ENCODE data around the gene ENTPD8. TPM values are rescaled to one million over a fixed set of nuclear protein-coding genes. Genes with fewer than 3 reads are reported as not detected.

Gene ENTPD8
- total RNA-seq, 4 donors from 2014 or later, result 0.57 TPM; not detected in 3

GRCh38 chr9:137484551-137485315 is 43.6 kb upstream of the ENTPD8 start:
- Histone ChIP-seq H3K4me1 (peaks cover 0 to 12% (median 0%) of the 10 kb centered on the region in 3 donors), H3K27ac (no peak overlapping the region), H3K27me3 (no peaks in the 10 kb centered on the region), H3K9me3 (no peaks in the 10 kb centered on the region), H3K36me3 (peaks cover 0 to 32% of the 10 kb centered on the region in 2 donors), H3K4me3 (no peak overlapping the region)
- ATAC-seq, result no peak
- 100% methylated on average over 2 of the region's 27 CpGs for WGBS, 2 donors (ENCODE audit: low coverage in 1 of 2)
- TF ChIP-seq EP300 (IDR thresholded peaks at IDR 0.05) (no peak), POLR2A (IDR thresholded peaks at IDR 0.05) (no peak), POLR2AphosphoS5 (IDR thresholded peaks at IDR 0.05) (no peak), CTCF (IDR thresholded peaks at IDR 0.05) (no peak)

GRCh38 chr9:137482094-137482781 is 41.1 kb upstream of the ENTPD8 start:
- 69 to 97% methylated on average over 6 to 13 of the region's 26 CpGs for WGBS, 2 donors (ENCODE audit: low coverage in 1 of 2)

GRCh38 chr9:137480686-137481683 is 39.8 kb upstream of the ENTPD8 start:
- Histone ChIP-seq H3K4me1 (peaks cover 0 to 12% (median 0%) of the 10 kb centered on the region in 3 donors), H3K27me3 (no peaks in the 10 kb centered on the region), H3K36me3 (peaks cover 0 to 28% of the 10 kb centered on the region in 2 donors), H3K27ac (peak overlapping the region in 2 of 4 donors; percentile 52 to 72), H3K4me3 (no peak overlapping the region), H3K9me3 (peaks cover 0 to 7% (median 0%) of the 10 kb centered on the region in 3 donors)
- 60 to 90% methylated on average over 1 to 11 of the region's 38 CpGs for WGBS, 2 donors (ENCODE audit: low coverage in 1 of 2)
- ATAC-seq, result no peak
- no peak for TF ChIP-seq POLR2AphosphoS5 (IDR thresholded peaks at IDR 0.05)
- TF ChIP-seq CTCF (IDR thresholded peaks at IDR 0.05), result no peak
- TF ChIP-seq EP300 (IDR thresholded peaks at IDR 0.05), result no peak
- TF ChIP-seq POLR2A (IDR thresholded peaks at IDR 0.05), result no peak

More at GRCh38 chr9:137482094-137482781, 41.1 kb upstream of the ENTPD8 start:
- peaks cover 0 to 12% (median 0%) of the 10 kb centered on the region in 3 donors for H3K4me1 ChIP-seq
- ATAC-seq, result peak; percentile 78
- H3K27me3 ChIP-seq, result no peaks in the 10 kb centered on the region
- H3K4me3 ChIP-seq, result no peak overlapping the region
- peaks cover 0 to 28% of the 10 kb centered on the region in 2 donors for H3K36me3 ChIP-seq
- no peaks in the 10 kb centered on the region for H3K9me3 ChIP-seq
- peak overlapping the region in 3 of 4 donors; percentile 25 to 72 (median 52) for H3K27ac ChIP-seq
- TF ChIP-seq POLR2AphosphoS5 (IDR thresholded peaks at IDR 0.05), result peak; percentile 68
- no peak for TF ChIP-seq POLR2A (IDR thresholded peaks at IDR 0.05)
- TF ChIP-seq CTCF (IDR thresholded peaks at IDR 0.05), result no peak
- TF ChIP-seq EP300 (IDR thresholded peaks at IDR 0.05), result no peak

GRCh38 chr9:137479892-137480685 is 38.9 kb upstream of the ENTPD8 start:
- no peak for ATAC-seq
- peaks cover 0 to 37% of the 10 kb centered on the region in 2 donors for H3K36me3 ChIP-seq

More at GRCh38 chr9:137479892-137480685, 38.9 kb upstream of the ENTPD8 start:
- Histone ChIP-seq H3K4me1 (peaks cover 0 to 12% (median 0%) of the 10 kb centered on the region in 3 donors), H3K4me3 (no peak overlapping the region), H3K27me3 (no peaks in the 10 kb centered on the region), H3K9me3 (peaks cover 0 to 16% (median 0%) of the 10 kb centered on the region in 3 donors), H3K27ac (no peak overlapping the region)
- 82% methylated on average over 13 of the region's 32 CpGs; no CpG with 5 or more reads in 1 of the 2 donors for WGBS, 2 donors (ENCODE audit: low coverage in 1 of 2)
- no peak for TF ChIP-seq POLR2AphosphoS5 (IDR thresholded peaks at IDR 0.05)

All from gastroesophageal sphincter (tissue), 4 donors.